SK-N-SH (cell line): ENCODE results near the gene UBLCP1. TPM values are rescaled to one million over a fixed set of nuclear protein-coding genes. Genes with fewer than 3 reads are reported as not detected.
"Not testable (repeated sequence)": the region's sequence is repeated elsewhere in the genome, so short reads cannot be mapped to it uniquely, and the experiment has no call there.

Source experiments
- CTCF ChIA-PET: fragments of 300-600, 350-600 bp; formaldehyde crosslinking; extraction: SDS; loops from one replicate; lab custom pipeline; 2021; lab: Yijun Ruan, JAX
- POLR2A ChIA-PET: fragments of 350-600 bp; sonication (Branson Sonifier 250); formaldehyde crosslinking; extraction: SDS; loops from one replicate; lab custom pipeline; 2020; ENCODE audit warnings: antibody characterized with exemption, inconsistent platforms; lab: Yijun Ruan, JAX
- DNase-seq: peaks from one replicate; pipeline ENCODE4 v3.0.0; 2012
- H2AFZ ChIP-seq: fragments of 200-600 bp; sonication (generic); 2 replicates; pipeline ENCODE4 v1.8.1; 2016; ENCODE audit warnings: antibody characterized with exemption, mild to moderate bottlenecking, low read depth
- H3F3A ChIP-seq: fragments of 200-600 bp; sonication (generic); replicated peaks from 2 replicates; pipeline ENCODE3; 2016; ENCODE audit warnings: antibody characterized with exemption, mild to moderate bottlenecking; ENCODE audit not compliant: insufficient read depth
- H3K27ac ChIP-seq, 2 experiments: fragments of 200-500 bp in 1 of 2; fragments of 200-600 bp in 1 of 2; sonication (Bioruptor generic) in 1 of 2; sonication (generic), shearing (Covaris generic) in 1 of 2; 2 replicates each; pipeline versions ENCODE4 v1.5.1 to v1.6.1; 2014 to 2016; ENCODE audit warnings: low read depth in 2 of 2, inconsistent platforms in 1 of 2, low read length in 1 of 2, mild to moderate bottlenecking in 1 of 2, mixed read lengths in 1 of 2
- H3K27me3 ChIP-seq: fragments of 200-600 bp; sonication (generic), shearing (Covaris generic); 2 replicates; pipeline ENCODE4 v1.6.1; 2016; ENCODE audit warnings: mixed run types; ENCODE audit not compliant: insufficient read depth
- H3K36me3 ChIP-seq, 2 experiments: fragments of 200-500 bp in 1 of 2; fragments of 200-600 bp in 1 of 2; sonication (Bioruptor generic) in 1 of 2; sonication (generic) in 1 of 2; replicated peaks in 1 of 2; 2 replicates each; pipeline versions ENCODE3 to v1.5.1; 2014 to 2016; ENCODE audit warnings: low read length in 1 of 2, mild to moderate bottlenecking in 1 of 2; ENCODE audit not compliant: insufficient read depth in 2 of 2, control insufficient read depth in 1 of 2
- H3K4me1 ChIP-seq, 2 experiments: fragments of 200-500 bp in 1 of 2; fragments of 200-600 bp in 1 of 2; sonication (Bioruptor generic) in 1 of 2; sonication (generic), shearing (Covaris generic) in 1 of 2; 2 replicates each; pipeline versions ENCODE4 v1.5.1 to v1.6.1; 2014 to 2016; ENCODE audit warnings: low read depth in 1 of 2, low read length in 1 of 2, mixed run types in 1 of 2; ENCODE audit not compliant: insufficient read depth in 2 of 2, control insufficient read depth in 1 of 2
- H3K4me2 ChIP-seq: fragments of 200-600 bp; sonication (generic), shearing (Covaris generic); 2 replicates; pipeline ENCODE4 v1.6.1; 2017; ENCODE audit warnings: mixed run types
- H3K4me3 ChIP-seq, 2 experiments: fragments of 200-500 bp in 1 of 2; fragments of 200-600 bp in 1 of 2; sonication (Bioruptor generic) in 1 of 2; sonication (generic), shearing (Covaris generic) in 1 of 2; 2 replicates each; pipeline versions ENCODE4 v1.5.1 to v1.8.1; 2014 to 2016; ENCODE audit warnings: low read depth in 2 of 2, inconsistent platforms in 1 of 2, low read length in 1 of 2, mild to moderate bottlenecking in 1 of 2, mixed read lengths in 1 of 2, moderate library complexity in 1 of 2
- H3K79me2 ChIP-seq: fragments of 200-600 bp; sonication (generic); 2 replicates; pipeline ENCODE4 v1.8.1; 2017; ENCODE audit warnings: mild to moderate bottlenecking; ENCODE audit not compliant: insufficient read depth
- H3K9ac ChIP-seq: fragments of 200-600 bp; sonication (generic); 2 replicates; pipeline ENCODE4 v1.6.1; 2017; ENCODE audit warnings: mixed run types
- H3K9me2 ChIP-seq: fragments of 200-600 bp; sonication (generic); 2 replicates; pipeline ENCODE4 v1.6.1; 2017; ENCODE audit warnings: mixed run types
- H3K9me3 ChIP-seq: fragments of 200-600 bp; sonication (generic); 2 replicates; pipeline ENCODE4 v1.6.1; 2017; ENCODE audit warnings: mixed run types, mild to moderate bottlenecking, moderate library complexity
- H4K20me1 ChIP-seq: fragments of 200-600 bp; sonication (generic); 2 replicates; pipeline ENCODE4 v1.6.1; 2017; ENCODE audit warnings: mild to moderate bottlenecking, mixed run types; ENCODE audit not compliant: insufficient read depth
- CHD2 ChIP-seq: fragments of 150-350 bp; IDR thresholded peaks from 2 replicates; pipeline ENCODE4 v1.6.1; 2018; ENCODE audit warnings: low read length; ENCODE audit not compliant: partially characterized antibody
- FOXJ3 ChIP-seq: sonication (generic); formaldehyde crosslinking; IDR thresholded peaks from 2 replicates; pipeline ENCODE4 v1.5.1; 2020; ENCODE audit warnings: mild to moderate bottlenecking, missing genetic modification reagents
- GABPA ChIP-seq: IDR thresholded peaks from 2 replicates; pipeline ENCODE4 v1.4.0; 2012; ENCODE audit warnings: low read depth, mild to moderate bottlenecking
- JUND ChIP-seq: IDR thresholded peaks from 2 replicates; pipeline ENCODE4 v1.4.0; 2012
- MXI1 ChIP-seq: IDR thresholded peaks from 2 replicates; pipeline ENCODE4 v1.6.1; 2012; ENCODE audit warnings: mild to moderate bottlenecking, low read depth, low read length, improper control_type of control experiment
- SMC3 ChIP-seq: IDR thresholded peaks from 2 replicates; pipeline ENCODE4 v1.6.1; 2012; ENCODE audit warnings: low read depth, low read length, improper control_type of control experiment
- TAF1 ChIP-seq: IDR thresholded peaks from 2 replicates; pipeline ENCODE4 v1.6.1; 2012; ENCODE audit warnings: low read depth, mild to moderate bottlenecking, low read length, moderate library complexity, borderline replicate concordance
- TCF12 ChIP-seq: IDR thresholded peaks from 2 replicates; pipeline ENCODE4 v1.4.0; 2012
- USF2 ChIP-seq: fragments of 150-350 bp; IDR thresholded peaks from 2 replicates; pipeline ENCODE4 v1.6.1; 2017; ENCODE audit warnings: antibody characterized with exemption, low read length, low read depth, borderline replicate concordance
- ZBTB33 ChIP-seq: IDR thresholded peaks from 2 replicates; pipeline ENCODE4 v1.4.0; 2012; ENCODE audit warnings: low read depth, borderline replicate concordance
- WGBS: methylation state at CpG from one replicate; pipeline ENCODE4 v1.1.6; 2017; ENCODE audit warnings: low lambda C conversion rate; 5-methylcytosine and 5-hydroxymethylcytosine counted together
- polyA plus RNA-seq, 3 experiments: library from polyadenylated mRNA; depleted of rRNA; stranded (reverse); fragments of >200 nt; gene quantifications; 2 replicates each; pipeline ENCODE4 v1.2.3, GENCODE V29; 2012

The UBLCP1 gene
- polyA plus RNA-seq, 1 of the 3 experiments (the other 2 are of a cell fraction), result 13.8 TPM

- H3K9me2 ChIP-seq, result no peaks in the 10 kb centered on the region
- no peaks in the 10 kb centered on the region for H3K36me3 ChIP-seq
- TF ChIP-seq GABPA (no peak), FOXJ3 (no peak), TCF12 (no peak), SMC3 (no peak), JUND (no peak), TAF1 (no peak), USF2 (no peak), CHD2 (no peak), ZBTB33 (no peak), MXI1 (no peak)
- H4K20me1 ChIP-seq, result no peaks in the 10 kb centered on the region
- H3K4me2 ChIP-seq, result no peak overlapping the region
- 92% methylated on average over 3 of the region's 3 CpGs for WGBS
- H3K9me3 ChIP-seq, result no peaks in the 10 kb centered on the region
- DNase-seq, result no peak
- ChIA-PET POLR2A (no interaction called here), CTCF (no interaction called here)
- H3K9ac ChIP-seq, result no peak overlapping the region
- no peaks in the 10 kb centered on the region for H3K79me2 ChIP-seq
- no peaks in the 10 kb centered on the region for H3F3A ChIP-seq
- no peak overlapping the region for H2AFZ ChIP-seq
- H3K4me3 ChIP-seq, result no peak overlapping the region
- peaks cover 0 to 3% of the 10 kb centered on the region in 2 experiments; a peak in 1 of 4 replicates for H3K4me1 ChIP-seq
- H3K27ac ChIP-seq, result no peak overlapping the region
- H3K27me3 ChIP-seq, result no peaks in the 10 kb centered on the region; the same call in 1 of the 2 replicates
Observed at GRCh38 chr5:159227452-159227851, 35.6 kb upstream of the UBLCP1 start.

GRCh38 chr5:159228097-159228496 is 35.0 kb upstream of the UBLCP1 start:
- H3K27ac ChIP-seq, H3K4me3 ChIP-seq, H3K27me3 ChIP-seq, H4K20me1 ChIP-seq, H3K4me2 ChIP-seq, H3K9ac ChIP-seq, DNase-seq, H3F3A ChIP-seq, H3K9me3 ChIP-seq, H3K4me1 ChIP-seq, H3K36me3 ChIP-seq, POLR2A ChIA-PET, H3K79me2 ChIP-seq, H3K9me2 ChIP-seq, H2AFZ ChIP-seq: not testable (repeated sequence)
- CTCF ChIA-PET, result interaction anchor here (0.5 to 0.8 kb wide), 2 partner anchors 14 to 73 kb away, joined by 3 read pairs; no protein-coding TSS in a partner anchor
- 83% methylated on average over 5 of the region's 5 CpGs for WGBS
